GM23338 (cell line): Measurements from ENCODE around the gene TRIM38. TPM values are rescaled to one million over a fixed set of nuclear protein-coding genes. Genes with fewer than 3 reads are reported as not detected.
A peak's percentile ranks its signal among the peaks of the same experiment; 100 is the strongest.

Experiments
- ATAC-seq: fragments of 200-7000 bp; cut with Tn5 transposase; 3 replicates; pipeline ENCODE4 v1.9.1; 2020
- DNase-seq: peaks from one replicate; pipeline ENCODE4 v3.0.0-alpha.2; 2015; ENCODE audit warnings: low spot score
- H2AFZ ChIP-seq: fragments of 200-600 bp; sonication (generic); 2 replicates; pipeline ENCODE4 v1.8.0; 2016; ENCODE audit warnings: antibody characterized with exemption, mild to moderate bottlenecking, moderate library complexity
- H3F3A ChIP-seq: fragments of 200-600 bp; sonication (generic); replicated peaks from 2 replicates; pipeline ENCODE4 v1.8.0; 2017; ENCODE audit warnings: antibody characterized with exemption, mixed run types, low read depth
- H3K27ac ChIP-seq: fragments of 200-600 bp; sonication (generic); 2 replicates; pipeline ENCODE4 v1.6.1; 2016; ENCODE audit warnings: low read depth
- H3K27me3 ChIP-seq: fragments of 200-600 bp; sonication (generic); 2 replicates; pipeline ENCODE4 v1.8.0; 2016; ENCODE audit warnings: mild to moderate bottlenecking, mixed run types, moderate library complexity; ENCODE audit not compliant: insufficient read depth
- H3K36me3 ChIP-seq: fragments of 200-600 bp; sonication (generic); 2 replicates; pipeline ENCODE4 v1.8.0; 2016; ENCODE audit warnings: mild to moderate bottlenecking; ENCODE audit not compliant: insufficient read depth
- H3K4me1 ChIP-seq: fragments of 200-600 bp; sonication (generic); 2 replicates; pipeline ENCODE4 v1.8.0; 2016; ENCODE audit warnings: mild to moderate bottlenecking, moderate library complexity; ENCODE audit not compliant: insufficient read depth
- H3K4me2 ChIP-seq: fragments of 200-600 bp; sonication (generic); 2 replicates; pipeline ENCODE4 v1.7.1; 2017; ENCODE audit warnings: mixed run types
- H3K4me3 ChIP-seq: fragments of 200-600 bp; sonication (generic); 2 replicates; pipeline ENCODE4 v1.6.1; 2016; ENCODE audit warnings: mixed run types
- H3K79me2 ChIP-seq: fragments of 200-600 bp; sonication (generic); replicated peaks from 2 replicates; pipeline ENCODE4 v1.8.0; 2017; ENCODE audit warnings: mild to moderate bottlenecking; ENCODE audit not compliant: insufficient read depth
- H3K9me2 ChIP-seq: fragments of 200-600 bp; sonication (generic); 2 replicates; pipeline ENCODE4 v1.8.0; 2017; ENCODE audit not compliant: insufficient read depth
- H4K20me1 ChIP-seq: fragments of 200-600 bp; sonication (generic); replicated peaks from 2 replicates; pipeline ENCODE4 v1.8.0; 2017; ENCODE audit warnings: mild to moderate bottlenecking; ENCODE audit not compliant: insufficient read depth
- H3K27ac Mint-ChIP-seq: 2 replicates; pipeline ENCODE4 v1.8.0; 2020; ENCODE audit warnings: inconsistent platforms, mild to moderate bottlenecking, moderate library complexity, mixed read lengths
- H3K27me3 Mint-ChIP-seq: 3 replicates; pipeline ENCODE4 v1.8.0; 2022; ENCODE audit warnings: low read depth, mild to moderate bottlenecking, moderate library complexity, mixed read lengths, inconsistent platforms; ENCODE audit not compliant: insufficient read depth, poor library complexity
- H3K36me3 Mint-ChIP-seq: 3 replicates; pipeline ENCODE4 v1.8.0; 2021; ENCODE audit warnings: low read depth, mild to moderate bottlenecking, inconsistent platforms, moderate library complexity, mixed read lengths
- H3K4me1 Mint-ChIP-seq: 3 replicates; pipeline ENCODE4 v1.8.0; 2020; ENCODE audit warnings: mild to moderate bottlenecking, inconsistent platforms, mixed read lengths
- H3K4me3 Mint-ChIP-seq: 3 replicates; pipeline ENCODE4 v1.8.0; 2021; ENCODE audit warnings: moderate library complexity, mild to moderate bottlenecking, inconsistent platforms, mixed read lengths
- H3K9me3 Mint-ChIP-seq: 3 replicates; pipeline ENCODE4 v1.8.0; 2020; ENCODE audit warnings: moderate library complexity, mild to moderate bottlenecking, inconsistent platforms, mixed read lengths
- CREB1 ChIP-seq: fragments of 250-450 bp; sonication (Bioruptor Pico); IDR thresholded peaks from 2 replicates; pipeline ENCODE4 v1.5.0; 2020; ENCODE audit warnings: low read depth, mild to moderate bottlenecking, moderate library complexity
- CTCF ChIP-seq, 2 experiments: fragments of 200-600 bp in 1 of 2; sonication (generic) in 1 of 2; conservative IDR thresholded peaks; 2 replicates each; pipeline versions ENCODE4 v1.5.1 to v1.6.1; 2016 to 2017; ENCODE audit warnings: antibody characterized with exemption in 2 of 2, low read depth in 2 of 2, mild to moderate bottlenecking in 2 of 2, moderate library complexity in 1 of 2
- ETS1 ChIP-seq: IDR thresholded peaks from 2 replicates; pipeline ENCODE4 v1.6.1; 2016; ENCODE audit warnings: antibody characterized with exemption
- EZH2 ChIP-seq: fragments of 200-600 bp; sonication (generic); IDR thresholded peaks from one replicate; pipeline ENCODE4 v1.8.0; 2017; ENCODE audit warnings: antibody characterized with exemption, mild to moderate bottlenecking, low read depth; ENCODE audit not compliant: unreplicated experiment
- EZH2phosphoT487 ChIP-seq: fragments of 200-600 bp; sonication (generic); IDR thresholded peaks from one replicate; pipeline ENCODE4 v1.8.1; 2018; ENCODE audit warnings: antibody characterized with exemption; ENCODE audit not compliant: unreplicated experiment
- NANOG ChIP-seq: IDR thresholded peaks from 2 replicates; pipeline ENCODE4 v1.6.1; 2016; ENCODE audit warnings: antibody characterized with exemption, borderline replicate concordance
- POLR2AphosphoS5 ChIP-seq: IDR thresholded peaks from 2 replicates; pipeline ENCODE4 v1.6.1; 2016; ENCODE audit warnings: antibody characterized with exemption, low read depth
- REST ChIP-seq: IDR thresholded peaks from one replicate; pipeline ENCODE4 v1.6.1; 2018; ENCODE audit warnings: antibody characterized with exemption; ENCODE audit not compliant: unreplicated experiment
- ZNF331 ChIP-seq: fragments of 250-450 bp; sonication (Bioruptor Pico); IDR thresholded peaks from 2 replicates; pipeline ENCODE4 v1.5.0; 2020; ENCODE audit warnings: low read depth, mild to moderate bottlenecking, moderate library complexity
- polyA plus RNA-seq: library from polyadenylated mRNA; unstranded; fragments of >200 nt; fragmentation: Nextera tagmentation; extraction: Ambion mirVana; gene quantifications from 2 replicates; pipeline ENCODE4 v1.2.1, GENCODE V29; 2016
- total RNA-seq: library from RNA; depleted of rRNA; stranded (reverse); fragments of >200 nt; shearing (Covaris generic); gene quantifications from 2 replicates; pipeline ENCODE4 v1.2.3, GENCODE V29; 2014

The TRIM38 gene
- total and polyA plus RNA-seq, 2 experiments from 2014 or later, result 0.66 to 0.82 TPM

- Histone ChIP-seq H4K20me1 (no peaks in the 10 kb centered on the region), H3K4me2 (no peak overlapping the region), H3K4me1 (peaks cover 38% of the 10 kb centered on the region), H3K27me3 (no peaks in the 10 kb centered on the region), H3F3A (0 out of 2 replicates have a peak, but pooled peaks cover 7% of the 10 kb centered on the region), H3K36me3 (no peaks in the 10 kb centered on the region), H2AFZ (no peak overlapping the region), H3K27ac (no peak overlapping the region), H3K9me2 (no peaks in the 10 kb centered on the region), H3K79me2 (no peaks in the 10 kb centered on the region), H3K4me3 (no peak overlapping the region)
- no peak for TF ChIP-seq REST
- no peak for TF ChIP-seq CREB1 (CRISPR knock-in tag)
- TF ChIP-seq ETS1, result no peak
- TF ChIP-seq NANOG, result no peak
- TF ChIP-seq ZNF331 (CRISPR knock-in tag), result no peak
- TF ChIP-seq POLR2AphosphoS5, result no peak
- no peak for TF ChIP-seq EZH2phosphoT487
- no peak for TF ChIP-seq EZH2
- no peak for TF ChIP-seq CTCF (conservative IDR thresholded peaks at IDR 0.05; ENCODE audit: low read depth in 2 of 2)
- H3K36me3 Mint-ChIP-seq, result no peaks in the 10 kb centered on the region; the same call in 2 of the 3 replicates
- H3K9me3 Mint-ChIP-seq, result no peaks in the 10 kb centered on the region; the same call in 2 of the 3 replicates
- DNase-seq, result no peak
- peak overlapping the region; percentile 96 for H3K4me3 Mint-ChIP-seq
- peaks cover 45% of the 10 kb centered on the region for H3K4me1 Mint-ChIP-seq
- no peak for ATAC-seq
- peaks cover 28% of the 10 kb centered on the region for H3K27me3 Mint-ChIP-seq
- peak overlapping the region; percentile 100 for H3K27ac Mint-ChIP-seq
Observed at GRCh38 chr6:26019261-26019830, 56.7 kb downstream of the TRIM38 start.
